HEK293 (cell line): ENCODE results near the gene TARDBP.

Source experiments
- CTCF ChIA-PET: fragments of 350-600 bp; formaldehyde crosslinking; extraction: SDS; loops from one replicate; lab custom pipeline; 2021; ENCODE audit warnings: antibody characterized with exemption; lab: Yijun Ruan, JAX
- POLR2A ChIA-PET: fragments of 300-600 bp; formaldehyde crosslinking; extraction: SDS; loops from one replicate; lab custom pipeline; 2020; ENCODE audit warnings: antibody characterized with exemption, inconsistent platforms; lab: Yijun Ruan, JAX
- H3K27ac ChIP-seq: fragments of 200-500 bp; sonication (Bioruptor generic); 2 replicates; pipeline ENCODE4 v1.5.1; 2014; ENCODE audit warnings: low read depth, low read length, control low read depth, inconsistent platforms; ENCODE audit errors: extremely low read depth
- H3K36me3 ChIP-seq, 2 experiments: fragments of 200-500 bp in 1 of 2; sonication (Bioruptor generic) in 1 of 2; 1 replicate in 1 of 2; 2 replicates in 1 of 2; pipeline ENCODE4 v1.5.1; 2014 to 2017; ENCODE audit warnings: inconsistent platforms in 2 of 2, low read length in 2 of 2; ENCODE audit not compliant: control insufficient read depth in 2 of 2, insufficient read depth in 1 of 2
- H3K4me1 ChIP-seq: fragments of 200-500 bp; sonication (Bioruptor generic); 2 replicates; pipeline ENCODE4 v1.5.1; 2014; ENCODE audit warnings: mild to moderate bottlenecking, low read length, inconsistent platforms; ENCODE audit not compliant: control insufficient read depth, insufficient read depth
- H3K4me3 ChIP-seq: 2 replicates; pipeline ENCODE4 v1.5.1; 2011; ENCODE audit warnings: low read depth, mild to moderate bottlenecking, control low read depth, low read length, moderate library complexity
- H3K9me3 ChIP-seq: fragments of 200-500 bp; sonication (Bioruptor generic); 2 replicates; pipeline ENCODE4 v1.5.1; 2014; ENCODE audit warnings: low read depth, low read length, inconsistent platforms; ENCODE audit not compliant: control insufficient read depth, insufficient read depth
- GLI2 ChIP-seq: fragments of 450-650 bp; formaldehyde crosslinking; IDR thresholded peaks from 2 replicates; pipeline ENCODE4; 2017; ENCODE audit warnings: missing biosample characterization, missing genetic modification characterization, low read depth, borderline replicate concordance
- IKZF3 ChIP-seq: fragments of 450-650 bp; IDR thresholded peaks from 2 replicates; pipeline ENCODE4 v1.5.0; 2018; ENCODE audit warnings: missing biosample characterization, mild to moderate bottlenecking, missing genetic modification characterization, moderate library complexity
- YY1 ChIP-seq: fragments of 450-650 bp; formaldehyde crosslinking; IDR thresholded peaks from 2 replicates; pipeline ENCODE4 v1.5.1; 2018; ENCODE audit warnings: missing biosample characterization, missing genetic modification characterization
- ZBTB21 ChIP-seq: fragments of 450-650 bp; formaldehyde crosslinking; IDR thresholded peaks from 2 replicates; pipeline ENCODE4 v1.5.1; 2017; ENCODE audit warnings: missing biosample characterization, missing genetic modification characterization
- ZNF112 ChIP-seq: fragments of 450-650 bp; formaldehyde crosslinking; IDR thresholded peaks from 2 replicates; pipeline ENCODE4 v1.5.0; 2017; ENCODE audit warnings: missing biosample characterization, missing genetic modification characterization
- ZNF157 ChIP-seq: fragments of 450-650 bp; formaldehyde crosslinking; IDR thresholded peaks from 2 replicates; pipeline ENCODE4 v1.5.1; 2016; ENCODE audit warnings: missing biosample characterization, missing genetic modification characterization
- ZNF2 ChIP-seq: fragments of 450-650 bp; formaldehyde crosslinking; IDR thresholded peaks from 2 replicates; pipeline ENCODE4 v1.5.1; 2016; ENCODE audit warnings: missing biosample characterization, missing genetic modification characterization
- ZNF292 ChIP-seq: fragments of 450-650 bp; formaldehyde crosslinking; IDR thresholded peaks from 2 replicates; pipeline ENCODE4 v1.5.1; 2016; ENCODE audit warnings: low read depth, missing biosample characterization, missing genetic modification characterization, borderline replicate concordance
- ZNF324 ChIP-seq: fragments of 450-650 bp; formaldehyde crosslinking; IDR thresholded peaks from 2 replicates; pipeline ENCODE4 v1.5.1; 2016; ENCODE audit warnings: missing biosample characterization, missing genetic modification characterization
- ZNF37A ChIP-seq: fragments of 450-650 bp; IDR thresholded peaks from 2 replicates; pipeline ENCODE4 v1.5.1; 2018; ENCODE audit warnings: missing biosample characterization, missing genetic modification characterization
- ZNF510 ChIP-seq: fragments of 450-650 bp; formaldehyde crosslinking; IDR thresholded peaks from 2 replicates; pipeline ENCODE4 v1.5.1; 2018; ENCODE audit warnings: mild to moderate bottlenecking, missing genetic modification characterization, missing biosample characterization; ENCODE audit not compliant: insufficient replicate concordance
- ZNF514 ChIP-seq: fragments of 450-650 bp; formaldehyde crosslinking; IDR thresholded peaks from 2 replicates; pipeline ENCODE4 v1.5.1; 2016; ENCODE audit warnings: missing biosample characterization, missing genetic modification characterization
- ZNF548 ChIP-seq: fragments of 450-650 bp; formaldehyde crosslinking; IDR thresholded peaks from 2 replicates; pipeline ENCODE4 v1.5.1; 2016; ENCODE audit warnings: missing biosample characterization, missing genetic modification characterization
- ZNF660 ChIP-seq: fragments of 450-650 bp; IDR thresholded peaks from 2 replicates; pipeline ENCODE4 v1.5.1; 2018; ENCODE audit warnings: missing biosample characterization, mild to moderate bottlenecking, missing genetic modification characterization
- ZNF704 ChIP-seq: fragments of 450-650 bp; formaldehyde crosslinking; IDR thresholded peaks from 2 replicates; pipeline ENCODE4 v1.5.1; 2016; ENCODE audit warnings: missing biosample characterization, missing genetic modification characterization
- ZNF768 ChIP-seq: fragments of 450-650 bp; formaldehyde crosslinking; IDR thresholded peaks from 2 replicates; pipeline ENCODE4 v1.5.1; 2018; ENCODE audit warnings: missing biosample characterization, mild to moderate bottlenecking, missing genetic modification characterization
- ZNF777 ChIP-seq: fragments of 450-650 bp; formaldehyde crosslinking; IDR thresholded peaks from 2 replicates; pipeline ENCODE4 v1.5.1; 2017; ENCODE audit warnings: missing biosample characterization, missing genetic modification characterization, borderline replicate concordance
- ZNF785 ChIP-seq: fragments of 450-650 bp; formaldehyde crosslinking; IDR thresholded peaks from 2 replicates; pipeline ENCODE4 v1.5.1; 2016; ENCODE audit warnings: missing biosample characterization, missing genetic modification characterization
- TF ChIP-seq, protein P1 (sequence below): fragments of 450-650 bp; formaldehyde crosslinking; IDR thresholded peaks from 2 replicates; pipeline ENCODE4 v1.5.1; 2016; ENCODE audit warnings: missing biosample characterization, missing genetic modification characterization
- TF ChIP-seq, protein P2 (sequence below): fragments of 450-650 bp; formaldehyde crosslinking; IDR thresholded peaks from 2 replicates; pipeline ENCODE4 v1.5.1; 2016; ENCODE audit warnings: missing biosample characterization, missing genetic modification characterization, low read depth
- TF ChIP-seq, protein P3 (sequence below): fragments of 450-650 bp; formaldehyde crosslinking; IDR thresholded peaks from 2 replicates; pipeline ENCODE4 v1.5.1; 2016; ENCODE audit warnings: missing biosample characterization, missing genetic modification characterization, borderline replicate concordance
- TF ChIP-seq, protein P4 (sequence below): fragments of 450-650 bp; formaldehyde crosslinking; IDR thresholded peaks from 2 replicates; pipeline ENCODE4 v1.5.1; 2017; ENCODE audit warnings: missing biosample characterization, missing genetic modification characterization

TARDBP gene

GRCh38 chr1:11059968-11060830 is 47.7 kb downstream of the TARDBP start, which contains the start of gene SRM (continued):
- TF ChIP-seq ZNF704 (tag by site-specific recombination) (no peak), ZNF514 (no peak), GLI2 (tag by site-specific recombination) (no peak), ZNF2 (tag by site-specific recombination) (no peak), ZNF785 (tag by site-specific recombination) (no peak), ZNF112 (tag by site-specific recombination) (no peak), ZNF660 (tag by site-specific recombination) (peak; percentile 69; the same call in 1 of the 2 replicates), ZNF777 (no peak), ZNF157 (no peak), YY1 (no peak; the same call in 1 of the 2 replicates), ZBTB21 (no peak), ZNF768 (tag by site-specific recombination) (no peak), ZNF292 (tag by site-specific recombination) (no peak), ZNF548 (no peak), IKZF3 (tag by site-specific recombination) (no peak)
- TF ChIP-seq, protein P1, sequence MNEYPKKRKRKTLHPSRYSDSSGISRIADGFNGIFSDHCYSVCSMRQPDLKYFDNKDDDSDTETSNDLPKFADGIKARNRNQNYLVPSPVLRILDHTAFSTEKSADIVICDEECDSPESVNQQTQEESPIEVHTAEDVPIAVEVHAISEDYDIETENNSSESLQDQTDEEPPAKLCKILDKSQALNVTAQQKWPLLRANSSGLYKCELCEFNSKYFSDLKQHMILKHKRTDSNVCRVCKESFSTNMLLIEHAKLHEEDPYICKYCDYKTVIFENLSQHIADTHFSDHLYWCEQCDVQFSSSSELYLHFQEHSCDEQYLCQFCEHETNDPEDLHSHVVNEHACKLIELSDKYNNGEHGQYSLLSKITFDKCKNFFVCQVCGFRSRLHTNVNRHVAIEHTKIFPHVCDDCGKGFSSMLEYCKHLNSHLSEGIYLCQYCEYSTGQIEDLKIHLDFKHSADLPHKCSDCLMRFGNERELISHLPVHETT (tag by site-specific recombination): 0 out of 2 replicates have a peak, but pooled peaks have one; percentile 21
- TF ChIP-seq, protein P2, sequence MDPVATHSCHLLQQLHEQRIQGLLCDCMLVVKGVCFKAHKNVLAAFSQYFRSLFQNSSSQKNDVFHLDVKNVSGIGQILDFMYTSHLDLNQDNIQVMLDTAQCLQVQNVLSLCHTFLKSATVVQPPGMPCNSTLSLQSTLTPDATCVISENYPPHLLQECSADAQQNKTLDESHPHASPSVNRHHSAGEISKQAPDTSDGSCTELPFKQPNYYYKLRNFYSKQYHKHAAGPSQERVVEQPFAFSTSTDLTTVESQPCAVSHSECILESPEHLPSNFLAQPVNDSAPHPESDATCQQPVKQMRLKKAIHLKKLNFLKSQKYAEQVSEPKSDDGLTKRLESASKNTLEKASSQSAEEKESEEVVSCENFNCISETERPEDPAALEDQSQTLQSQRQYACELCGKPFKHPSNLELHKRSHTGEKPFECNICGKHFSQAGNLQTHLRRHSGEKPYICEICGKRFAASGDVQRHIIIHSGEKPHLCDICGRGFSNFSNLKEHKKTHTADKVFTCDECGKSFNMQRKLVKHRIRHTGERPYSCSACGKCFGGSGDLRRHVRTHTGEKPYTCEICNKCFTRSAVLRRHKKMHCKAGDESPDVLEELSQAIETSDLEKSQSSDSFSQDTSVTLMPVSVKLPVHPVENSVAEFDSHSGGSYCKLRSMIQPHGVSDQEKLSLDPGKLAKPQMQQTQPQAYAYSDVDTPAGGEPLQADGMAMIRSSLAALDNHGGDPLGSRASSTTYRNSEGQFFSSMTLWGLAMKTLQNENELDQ: no peak

DNA sequence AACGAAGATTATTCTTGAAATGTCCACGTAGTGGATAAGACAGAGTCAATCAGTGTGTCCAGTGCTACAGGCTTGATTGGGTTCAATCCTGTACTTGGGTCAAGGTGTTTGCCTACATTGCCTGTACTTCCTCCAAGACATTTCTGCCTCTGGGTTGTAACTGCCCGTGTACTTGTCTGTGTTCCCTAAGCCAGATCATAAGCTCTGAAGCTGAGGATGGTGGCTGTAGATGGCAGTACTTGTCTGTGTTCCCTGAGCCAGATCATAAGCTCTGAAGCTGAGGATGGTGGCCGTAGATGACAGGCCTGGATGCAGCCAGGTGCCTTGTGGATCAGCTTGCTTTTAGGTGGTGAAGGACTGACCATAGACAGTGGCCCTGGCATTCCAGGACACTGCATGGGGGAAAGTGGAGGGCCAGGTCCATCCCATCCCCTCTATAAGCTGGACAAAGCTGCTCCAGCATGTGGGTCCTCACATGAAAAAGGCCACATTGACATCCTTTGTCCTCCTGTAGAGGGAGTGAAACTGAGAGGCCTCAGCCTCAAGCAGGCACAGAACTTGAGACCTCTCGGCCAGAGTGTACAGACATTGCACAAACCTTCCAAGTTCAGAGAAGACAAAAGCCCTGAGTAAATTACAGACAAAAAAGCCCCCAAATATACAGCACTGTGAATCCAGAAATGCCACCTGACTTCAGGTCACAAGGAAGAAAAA is 49.4 kb downstream of the TARDBP start:
- Histone ChIP-seq H3K4me3 (no peak overlapping the region), H3K27ac (no peak overlapping the region), H3K9me3 (no peaks in the 10 kb centered on the region), H3K36me3 (peaks cover 29 to 65% of the 10 kb centered on the region in 2 experiments), H3K4me1 (no peaks in the 10 kb centered on the region)
- ChIA-PET CTCF (interaction anchor here (0.5 to 5.0 kb wide), 3 partner anchors 24 to 562 kb away, joined by 3 to 43 read pairs (median 4); no protein-coding TSS in a partner anchor), POLR2A (interaction anchor here (0.6 to 2.6 kb wide), 3 partner anchors 9 to 38 kb away, joined by 4 to 12 read pairs (median 4); partner anchors contain the start of gene EXOSC10)
- TF ChIP-seq ZNF37A (tag by site-specific recombination) (no peak), ZNF324 (no peak), ZNF510 (tag by site-specific recombination) (no peak)
- TF ChIP-seq, protein P3, sequence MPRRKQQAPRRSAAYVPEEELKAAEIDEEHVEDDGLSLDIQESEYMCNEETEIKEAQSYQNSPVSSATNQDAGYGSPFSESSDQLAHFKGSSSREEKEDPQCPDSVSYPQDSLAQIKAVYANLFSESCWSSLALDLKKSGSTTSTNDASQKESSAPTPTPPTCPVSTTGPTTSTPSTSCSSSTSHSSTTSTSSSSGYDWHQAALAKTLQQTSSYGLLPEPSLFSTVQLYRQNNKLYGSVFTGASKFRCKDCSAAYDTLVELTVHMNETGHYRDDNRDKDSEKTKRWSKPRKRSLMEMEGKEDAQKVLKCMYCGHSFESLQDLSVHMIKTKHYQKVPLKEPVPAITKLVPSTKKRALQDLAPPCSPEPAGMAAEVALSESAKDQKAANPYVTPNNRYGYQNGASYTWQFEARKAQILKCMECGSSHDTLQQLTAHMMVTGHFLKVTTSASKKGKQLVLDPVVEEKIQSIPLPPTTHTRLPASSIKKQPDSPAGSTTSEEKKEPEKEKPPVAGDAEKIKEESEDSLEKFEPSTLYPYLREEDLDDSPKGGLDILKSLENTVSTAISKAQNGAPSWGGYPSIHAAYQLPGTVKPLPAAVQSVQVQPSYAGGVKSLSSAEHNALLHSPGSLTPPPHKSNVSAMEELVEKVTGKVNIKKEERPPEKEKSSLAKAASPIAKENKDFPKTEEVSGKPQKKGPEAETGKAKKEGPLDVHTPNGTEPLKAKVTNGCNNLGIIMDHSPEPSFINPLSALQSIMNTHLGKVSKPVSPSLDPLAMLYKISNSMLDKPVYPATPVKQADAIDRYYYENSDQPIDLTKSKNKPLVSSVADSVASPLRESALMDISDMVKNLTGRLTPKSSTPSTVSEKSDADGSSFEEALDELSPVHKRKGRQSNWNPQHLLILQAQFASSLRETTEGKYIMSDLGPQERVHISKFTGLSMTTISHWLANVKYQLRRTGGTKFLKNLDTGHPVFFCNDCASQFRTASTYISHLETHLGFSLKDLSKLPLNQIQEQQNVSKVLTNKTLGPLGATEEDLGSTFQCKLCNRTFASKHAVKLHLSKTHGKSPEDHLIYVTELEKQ (tag by site-specific recombination): no peak
- TF ChIP-seq, protein P4, sequence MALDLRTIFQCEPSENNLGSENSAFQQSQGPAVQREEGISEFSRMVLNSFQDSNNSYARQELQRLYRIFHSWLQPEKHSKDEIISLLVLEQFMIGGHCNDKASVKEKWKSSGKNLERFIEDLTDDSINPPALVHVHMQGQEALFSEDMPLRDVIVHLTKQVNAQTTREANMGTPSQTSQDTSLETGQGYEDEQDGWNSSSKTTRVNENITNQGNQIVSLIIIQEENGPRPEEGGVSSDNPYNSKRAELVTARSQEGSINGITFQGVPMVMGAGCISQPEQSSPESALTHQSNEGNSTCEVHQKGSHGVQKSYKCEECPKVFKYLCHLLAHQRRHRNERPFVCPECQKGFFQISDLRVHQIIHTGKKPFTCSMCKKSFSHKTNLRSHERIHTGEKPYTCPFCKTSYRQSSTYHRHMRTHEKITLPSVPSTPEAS: no peak
